A549 treated with DMSO at 1 μM for 4 hours (cell line): ENCODE results near the gene NANOS1. TPM values are rescaled to one million over a fixed set of nuclear protein-coding genes. Genes with fewer than 3 reads are reported as not detected.

Experiments
- total RNA-seq: library from RNA; stranded (reverse); fragments of 200-300 nt; extraction: Qiagen RNA extraction; gene quantifications from 5 replicates; pipeline ENCODE4 v1.2.3, GENCODE V29; 2022; ENCODE audit warnings: low read depth

NANOS1 gene
- 2.4 to 3.1 TPM (median 2.8 TPM) in 5 replicates for total RNA-seq

DNA sequence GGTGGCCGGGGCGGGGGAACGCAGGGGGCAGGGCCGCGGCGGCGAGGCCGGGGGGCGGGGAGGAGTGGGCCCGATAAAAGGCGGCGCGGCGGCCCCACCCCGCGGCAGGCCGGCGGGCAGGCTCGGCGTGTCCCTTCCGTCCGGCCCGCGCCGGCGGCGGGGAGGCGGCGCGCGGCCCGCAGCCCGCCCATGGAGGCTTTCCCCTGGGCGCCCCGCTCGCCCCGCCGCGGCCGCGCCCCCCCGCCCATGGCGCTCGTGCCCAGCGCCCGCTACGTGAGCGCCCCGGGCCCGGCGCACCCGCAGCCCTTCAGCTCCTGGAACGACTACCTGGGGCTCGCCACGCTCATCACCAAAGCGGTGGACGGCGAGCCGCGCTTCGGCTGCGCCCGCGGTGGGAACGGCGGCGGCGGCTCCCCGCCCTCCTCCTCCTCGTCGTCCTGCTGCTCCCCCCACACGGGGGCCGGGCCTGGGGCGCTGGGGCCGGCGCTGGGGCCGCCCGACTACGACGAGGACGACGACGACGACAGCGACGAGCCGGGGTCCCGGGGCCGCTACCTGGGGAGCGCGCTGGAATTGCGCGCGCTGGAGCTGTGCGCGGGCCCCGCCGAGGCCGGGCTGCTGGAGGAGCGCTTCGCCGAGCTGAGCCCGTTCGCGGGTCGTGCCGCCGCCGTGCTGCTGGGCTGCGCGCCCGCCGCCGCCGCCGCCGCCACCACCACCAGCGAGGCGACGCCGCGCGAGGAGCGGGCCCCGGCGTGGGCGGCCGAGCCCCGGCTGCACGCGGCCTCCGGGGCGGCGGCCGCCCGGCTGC, at the start of gene NANOS1:
NANOS1 (plus strand) TSS at position 102 of the 808 bp plus-strand sequence; CDS start at position 190, 88 bp downstream.

DNA sequence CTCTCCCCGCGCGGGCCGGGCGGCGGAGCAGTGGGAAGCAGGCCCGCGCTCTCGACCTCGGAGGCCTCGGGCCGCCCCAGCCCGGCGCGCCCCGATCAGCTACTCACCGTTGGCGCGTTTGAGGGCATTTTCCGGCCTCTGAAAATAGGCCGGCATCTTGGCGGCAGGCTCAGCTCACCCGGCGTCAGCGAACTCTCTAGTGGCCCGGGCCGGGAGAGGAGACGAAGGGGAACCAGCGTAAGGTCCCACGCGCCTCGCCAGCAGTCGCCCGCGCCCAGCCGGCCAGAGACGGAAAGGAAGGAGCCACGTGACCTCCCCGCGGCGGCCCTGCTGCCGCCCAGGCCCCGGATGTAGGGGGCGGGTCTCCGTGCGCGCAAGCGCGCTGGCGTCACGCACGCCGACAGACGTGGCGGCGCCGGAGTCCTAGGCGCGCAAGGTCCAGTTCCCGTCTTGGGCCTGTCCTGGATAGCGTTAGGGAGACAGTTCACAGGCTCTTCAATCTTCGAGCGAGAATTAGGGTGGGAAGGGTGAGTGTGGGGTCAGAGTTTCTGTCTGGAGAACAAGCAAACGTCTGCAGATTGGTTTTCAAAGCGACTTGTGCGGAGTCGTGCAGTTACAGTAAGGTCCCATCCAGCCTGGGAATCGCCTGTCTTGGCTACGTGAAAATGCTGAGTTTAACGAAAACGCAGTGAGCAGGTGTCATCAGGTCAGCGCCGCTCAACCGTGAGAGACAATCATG, 51.2 kb downstream of the NANOS1 start, which contains the start of gene EIF3A:
EIF3A (minus strand) TSS at position 297 of the 739 bp plus-strand sequence; CDS start at position 156, 141 bp downstream.

Other genes with a start within 250 kb of the NANOS1 start
- 136 to 163 TPM (median 156 TPM) in 5 replicates for gene EIF3A, start 51.1 kb downstream of the NANOS1 start, total RNA-seq
- gene DENND10, start 74.4 kb downstream of the NANOS1 start, total RNA-seq: 47.7 to 60.1 TPM (median 58.7 TPM) in 5 replicates
- gene SFXN4, start 136.0 kb downstream of the NANOS1 start, total RNA-seq: 46.0 to 53.8 TPM (median 51.0 TPM) in 5 replicates
- 281 to 353 TPM (median 322 TPM) in 5 replicates for gene PRDX3, start 149.1 kb downstream of the NANOS1 start, total RNA-seq
- 11.3 to 14.6 TPM (median 13.4 TPM) in 5 replicates for gene GRK5, start 177.9 kb downstream of the NANOS1 start, total RNA-seq